ENCODE data around the gene DNTT. TPM values are rescaled to one million over a fixed set of nuclear protein-coding genes. Genes with fewer than 3 reads are reported as not detected.

DNTT gene
- total and polyA plus RNA-seq, 7 donors: 0.01 TPM; not detected in 6

DNA sequence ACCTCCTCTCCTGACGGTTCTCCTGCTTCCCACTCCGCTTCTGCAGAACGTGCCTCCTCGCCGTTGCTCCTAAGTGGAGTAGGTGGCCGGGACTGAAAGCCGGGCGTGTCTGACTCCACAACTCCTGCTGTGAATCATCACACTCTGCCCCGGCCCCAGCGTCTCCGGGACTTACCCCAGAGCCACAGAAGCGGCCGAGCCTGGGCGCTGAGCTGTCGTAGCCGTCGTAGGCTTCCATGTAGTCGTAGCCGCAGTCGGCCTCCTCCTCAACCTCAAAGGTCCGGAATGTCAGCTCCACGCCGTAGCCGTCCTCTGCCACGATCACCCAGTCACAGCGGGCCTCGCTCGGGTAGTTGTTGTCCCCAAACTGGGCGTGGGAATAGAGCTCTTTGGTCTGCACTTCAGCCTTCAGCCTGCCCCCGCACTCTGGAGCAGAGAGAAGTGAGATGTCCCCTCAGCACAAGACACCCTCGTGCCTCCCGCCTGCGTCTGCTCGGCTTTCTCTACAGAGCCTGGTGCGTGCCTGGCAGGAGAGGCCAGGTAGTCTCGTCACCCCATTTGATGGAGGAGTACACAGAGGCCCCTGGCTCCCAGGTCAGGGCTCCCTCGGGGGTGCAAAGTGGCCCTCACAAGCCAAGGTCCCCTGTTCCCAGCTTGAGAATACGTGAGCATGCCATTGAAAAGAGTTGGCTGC is 65.8 kb downstream of the DNTT start:
- intact Hi-C loops (cut with DNase I): no loop called here
- DNase-seq (no peak), ATAC-seq (peak in 1 of 4 donors; percentile 19)
- TF ChIP-seq, protein P1, sequence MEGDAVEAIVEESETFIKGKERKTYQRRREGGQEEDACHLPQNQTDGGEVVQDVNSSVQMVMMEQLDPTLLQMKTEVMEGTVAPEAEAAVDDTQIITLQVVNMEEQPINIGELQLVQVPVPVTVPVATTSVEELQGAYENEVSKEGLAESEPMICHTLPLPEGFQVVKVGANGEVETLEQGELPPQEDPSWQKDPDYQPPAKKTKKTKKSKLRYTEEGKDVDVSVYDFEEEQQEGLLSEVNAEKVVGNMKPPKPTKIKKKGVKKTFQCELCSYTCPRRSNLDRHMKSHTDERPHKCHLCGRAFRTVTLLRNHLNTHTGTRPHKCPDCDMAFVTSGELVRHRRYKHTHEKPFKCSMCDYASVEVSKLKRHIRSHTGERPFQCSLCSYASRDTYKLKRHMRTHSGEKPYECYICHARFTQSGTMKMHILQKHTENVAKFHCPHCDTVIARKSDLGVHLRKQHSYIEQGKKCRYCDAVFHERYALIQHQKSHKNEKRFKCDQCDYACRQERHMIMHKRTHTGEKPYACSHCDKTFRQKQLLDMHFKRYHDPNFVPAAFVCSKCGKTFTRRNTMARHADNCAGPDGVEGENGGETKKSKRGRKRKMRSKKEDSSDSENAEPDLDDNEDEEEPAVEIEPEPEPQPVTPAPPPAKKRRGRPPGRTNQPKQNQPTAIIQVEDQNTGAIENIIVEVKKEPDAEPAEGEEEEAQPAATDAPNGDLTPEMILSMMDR (IDR thresholded peaks at IDR 0.05): no peak
- no peak overlapping the region for H3K4me3 ChIP-seq
- H3K9me3 ChIP-seq: no peaks in the 10 kb centered on the region
- H3K27ac ChIP-seq: no peak overlapping the region
- no peaks in the 10 kb centered on the region for H3K27me3 ChIP-seq (ENCODE audit: insufficient read depth in 3 of 3, low read length in 2 of 3)
- H3K36me3 ChIP-seq (ENCODE audit: insufficient read depth in 1 of 2, low read depth in 1 of 2): no peaks in the 10 kb centered on the region
- 86 to 90% (median 89%) methylated on average over 37 to 38 of the region's 38 CpGs for WGBS, 3 donors
- peaks cover 5% of the 10 kb centered on the region for H3K4me1 ChIP-seq

- Histone ChIP-seq H3K27ac (no peak overlapping the region), H3K36me3 (ENCODE audit: insufficient read depth in 1 of 2, low read depth in 1 of 2) (no peaks in the 10 kb centered on the region), H3K9me3 (no peaks in the 10 kb centered on the region), H3K27me3 (ENCODE audit: insufficient read depth in 3 of 3, low read length in 2 of 3) (no peaks in the 10 kb centered on the region), H3K4me3 (no peak overlapping the region), H3K4me1 (peaks cover 5% of the 10 kb centered on the region)
- intact Hi-C loops (cut with DNase I): no loop called here
- ATAC-seq: peak in 2 of 4 donors; percentile 52 to 54
- TF ChIP-seq, protein P1 (IDR thresholded peaks at IDR 0.05): peak; percentile 74
- 28 to 37% (median 34%) methylated on average over 16 of the region's 16 CpGs for WGBS, 3 donors
- DNase-seq: no peak
These were observed 66.4 kb downstream of the DNTT start for GRCh38 chr10:96370584-96371157.

DNA sequence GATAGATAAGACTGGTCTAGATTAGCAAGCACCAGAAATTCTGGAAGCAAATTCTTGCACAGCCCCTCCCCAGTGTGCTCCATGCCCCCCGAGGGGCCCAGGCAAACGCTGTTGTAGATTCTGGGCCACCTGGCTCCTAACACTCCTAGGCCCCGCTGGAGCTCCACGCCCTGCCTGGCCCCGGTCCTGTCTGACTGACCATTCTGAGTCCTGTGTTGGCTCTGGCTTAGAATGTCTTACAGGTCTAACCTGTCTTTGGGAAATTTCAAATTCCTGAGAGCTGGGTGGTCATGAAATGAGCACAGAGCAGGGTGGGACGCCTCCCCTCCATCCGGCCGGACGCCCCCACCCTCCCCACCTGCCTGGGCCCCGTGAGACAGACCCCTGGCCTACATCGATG is 67.1 kb downstream of the DNTT start:
- H3K9me3 ChIP-seq: no peaks in the 10 kb centered on the region
- H3K36me3 ChIP-seq (ENCODE audit: insufficient read depth in 1 of 2, low read depth in 1 of 2): no peaks in the 10 kb centered on the region
- TF ChIP-seq, protein P1 (IDR thresholded peaks at IDR 0.05): no peak
- 82 to 90% (median 83%) methylated on average over 11 of the region's 11 CpGs for WGBS, 3 donors
- H3K4me1 ChIP-seq: peaks cover 5% of the 10 kb centered on the region
- no peak overlapping the region for H3K27ac ChIP-seq
- no peak for ATAC-seq
- no peak for DNase-seq
- intact Hi-C loops (cut with DNase I): no loop called here
- no peak overlapping the region for H3K4me3 ChIP-seq
- no peaks in the 10 kb centered on the region for H3K27me3 ChIP-seq (ENCODE audit: insufficient read depth in 3 of 3, low read length in 2 of 3)

DNA sequence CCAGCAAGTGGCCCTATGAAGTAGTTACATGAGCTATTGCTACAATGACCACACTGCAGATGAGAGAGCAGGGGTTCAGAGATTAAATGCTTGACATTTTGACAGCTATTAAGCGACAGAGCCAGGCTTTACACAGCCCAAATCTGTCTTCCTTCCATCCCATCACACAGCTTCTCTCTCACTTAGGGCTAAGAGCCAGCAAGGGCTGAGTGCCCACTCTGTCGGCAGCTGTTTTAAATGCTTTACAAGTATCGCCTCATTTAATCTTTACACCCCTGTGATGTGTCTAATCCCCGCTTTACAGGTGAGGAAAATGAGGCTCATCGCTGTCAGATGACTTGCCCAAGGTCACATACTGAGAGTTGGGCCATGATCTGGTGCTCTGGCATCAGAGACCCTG is 69.8 kb downstream of the DNTT start:
- intact Hi-C loops (cut with DNase I): no loop called here
- no peaks in the 10 kb centered on the region for H3K4me1 ChIP-seq
- TF ChIP-seq, protein P1 (IDR thresholded peaks at IDR 0.05): no peak
- H3K9me3 ChIP-seq: no peaks in the 10 kb centered on the region
- DNase-seq (no peak), ATAC-seq (no peak)
- H3K27ac ChIP-seq: no peak overlapping the region
- no peaks in the 10 kb centered on the region for H3K36me3 ChIP-seq (ENCODE audit: insufficient read depth in 1 of 2, low read depth in 1 of 2)
- WGBS, 3 donors: 24 to 43% (median 40%) methylated on average over 5 of the region's 5 CpGs
- H3K27me3 ChIP-seq (ENCODE audit: insufficient read depth in 3 of 3, low read length in 2 of 3): no peaks in the 10 kb centered on the region
- no peak overlapping the region for H3K4me3 ChIP-seq

Measured in psoas muscle (tissue), 8 donors.